NCI-H345 treated with DMSO at 0.1 percent for 48 hours (cell line): ENCODE measurements around the gene IQSEC1.

ENCODE experiments used
- DNase-seq: peaks from one replicate; lab custom pipeline; 2025; ENCODE audit not compliant: unreplicated experiment; lab: John Stamatoyannopoulos, UW

The IQSEC1 gene

DNA sequence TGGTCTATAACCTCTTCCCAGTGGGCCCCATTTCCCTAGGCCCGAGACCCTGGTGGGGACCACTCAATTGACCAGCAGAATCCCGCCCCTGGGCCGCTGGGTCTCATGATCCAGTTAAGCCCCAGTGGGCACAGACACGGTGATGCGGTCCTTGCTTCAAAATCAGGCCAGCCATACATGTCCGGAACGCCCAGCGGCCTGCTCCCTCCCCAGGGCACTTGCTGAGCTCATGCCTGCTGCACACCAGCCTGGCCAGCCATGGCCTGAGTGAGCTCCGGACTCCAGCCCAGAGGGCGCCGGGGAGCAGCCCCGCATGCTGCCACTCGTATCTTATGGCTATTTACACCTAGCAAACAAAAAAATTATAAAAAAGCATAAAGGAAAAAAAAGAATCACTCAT is 34.4 kb upstream of the IQSEC1 start:
- DNase-seq, result no peak

DNA sequence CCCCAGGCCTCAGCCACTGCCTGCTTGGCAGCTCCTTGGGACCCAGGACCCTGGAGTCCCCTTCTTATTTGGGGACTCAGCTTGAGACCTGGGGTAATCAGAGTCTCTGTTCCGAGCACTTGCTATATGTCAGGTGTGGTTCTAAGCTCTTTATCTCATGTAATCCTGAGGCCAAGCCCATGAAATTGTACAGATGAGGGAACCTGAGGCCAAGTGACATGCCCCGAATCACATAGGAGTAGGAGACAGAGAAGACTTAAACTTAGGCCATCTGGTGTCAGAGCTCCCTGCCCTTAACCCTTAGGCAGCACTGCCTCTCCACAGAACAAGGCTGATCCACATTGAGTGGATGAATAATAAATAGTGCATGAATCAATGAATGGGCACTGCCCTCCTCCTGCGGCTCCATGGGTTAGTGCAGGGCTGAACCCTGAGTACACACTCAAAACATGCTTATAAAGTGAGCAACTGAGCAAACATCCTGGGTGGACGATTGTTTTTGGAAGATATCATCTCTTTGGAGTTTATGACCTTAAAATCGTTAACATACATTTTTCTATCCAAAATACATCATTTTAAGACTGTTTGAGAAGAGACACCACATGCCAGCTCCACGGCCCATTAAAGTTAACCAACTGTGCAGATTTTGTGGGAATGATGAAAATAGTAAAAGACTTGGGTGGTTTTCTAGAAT is 33.2 kb upstream of the IQSEC1 start:
- DNase-seq, result no peak

- DNase-seq, result no peak
Observed at GRCh38 chr3:13105896-13106250, 32.6 kb upstream of the IQSEC1 start.

GRCh38 chr3:13105181-13105895 is 32.1 kb upstream of the IQSEC1 start:
- no peak for DNase-seq

DNA sequence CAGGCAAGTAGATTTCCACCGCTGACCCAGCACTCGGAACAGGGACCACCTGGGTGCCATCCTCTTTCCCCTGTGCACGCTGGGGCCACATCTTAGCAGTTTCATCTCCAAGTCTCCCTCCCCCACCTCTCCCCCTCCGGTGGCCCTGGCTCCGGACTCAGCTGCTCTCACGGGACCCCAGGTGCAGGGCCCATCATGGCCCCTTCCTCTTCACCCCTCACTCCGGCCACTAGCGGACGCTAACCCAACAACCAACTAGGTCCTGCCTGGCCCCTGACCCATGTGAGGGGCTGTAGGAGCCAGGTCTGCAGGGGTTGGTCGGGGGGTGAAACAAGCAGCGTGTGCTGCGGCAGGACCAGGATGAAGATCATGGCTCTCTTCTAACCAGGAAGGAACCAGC is 31.3 kb upstream of the IQSEC1 start:
- DNase-seq, result no peak

DNA sequence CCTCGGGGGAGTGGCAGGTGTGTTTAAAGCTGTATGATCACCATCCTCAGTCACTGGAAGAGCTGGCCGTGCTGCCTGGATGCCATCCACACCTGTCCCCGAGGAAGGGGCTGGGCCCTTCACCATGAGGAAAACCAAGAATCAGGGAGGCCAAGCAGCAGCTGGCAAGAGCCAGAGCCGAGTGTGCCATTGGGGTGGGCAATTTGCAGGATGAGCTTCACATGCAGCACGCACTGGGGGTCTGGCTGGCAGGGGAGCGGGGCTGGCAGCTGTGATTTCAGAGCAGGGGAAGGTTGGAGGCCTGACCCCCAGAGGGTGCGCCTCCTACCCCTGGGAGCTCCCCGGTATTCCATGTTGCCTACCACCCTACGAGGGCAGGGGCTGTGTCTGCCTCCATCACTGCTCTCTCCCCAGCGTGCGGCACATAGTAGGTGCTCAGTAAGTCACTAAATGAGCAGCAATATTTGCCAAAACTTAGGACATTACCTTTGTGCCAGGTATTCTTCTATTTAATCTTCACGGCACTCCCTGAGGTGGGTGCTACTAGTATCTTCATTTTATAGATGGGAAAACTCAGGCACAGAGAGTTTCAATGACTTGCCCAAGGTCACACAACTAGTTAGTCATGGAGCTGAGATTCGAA is 30.3 kb upstream of the IQSEC1 start:
- DNase-seq, result no peak

DNA sequence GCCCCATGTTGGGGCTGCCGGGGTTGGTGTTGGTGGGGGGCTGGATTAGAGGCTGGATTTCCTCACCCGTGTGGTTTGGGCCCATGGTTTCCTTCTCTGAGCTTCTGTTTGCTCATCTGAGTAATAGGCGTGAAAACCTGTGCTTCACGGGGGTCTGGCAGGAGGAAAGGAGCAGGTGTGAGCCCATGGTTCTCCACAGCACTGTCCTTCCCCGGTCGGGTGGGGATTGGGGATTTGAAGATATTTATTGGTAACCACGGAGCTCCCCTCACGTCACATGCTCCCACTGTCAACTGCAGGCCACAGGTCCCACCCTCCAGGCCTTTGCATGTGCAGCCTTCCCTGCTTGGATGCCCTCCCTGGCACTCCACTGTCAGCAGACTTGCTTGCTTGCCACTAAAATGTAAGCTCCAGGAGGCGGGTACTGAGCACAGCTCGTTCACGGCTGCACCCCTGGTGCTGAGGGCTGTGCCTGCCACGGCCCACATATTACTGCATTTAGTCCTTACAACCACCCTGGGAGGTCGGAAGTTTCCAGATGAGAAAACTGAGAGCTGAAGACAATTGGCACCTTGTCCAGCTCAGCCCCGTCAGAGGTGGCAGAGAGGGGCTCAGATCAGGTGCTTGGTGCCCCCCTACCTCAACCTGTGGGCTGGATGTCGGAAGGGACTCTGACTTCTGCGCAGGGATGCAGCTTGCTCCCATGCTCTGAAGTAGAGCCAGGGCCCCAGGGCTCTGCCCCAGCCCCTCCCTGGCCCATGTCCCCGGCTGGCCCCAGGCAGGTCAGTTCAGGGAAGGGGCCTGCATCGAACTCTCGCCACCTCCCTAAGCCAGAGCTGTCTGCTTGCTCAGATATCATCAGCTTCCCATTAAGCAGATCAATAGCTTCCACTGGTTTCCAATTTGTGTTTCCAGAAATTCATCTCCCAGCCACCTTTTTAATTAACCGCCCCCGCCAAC is 29.4 kb upstream of the IQSEC1 start:
- no peak for DNase-seq

DNA sequence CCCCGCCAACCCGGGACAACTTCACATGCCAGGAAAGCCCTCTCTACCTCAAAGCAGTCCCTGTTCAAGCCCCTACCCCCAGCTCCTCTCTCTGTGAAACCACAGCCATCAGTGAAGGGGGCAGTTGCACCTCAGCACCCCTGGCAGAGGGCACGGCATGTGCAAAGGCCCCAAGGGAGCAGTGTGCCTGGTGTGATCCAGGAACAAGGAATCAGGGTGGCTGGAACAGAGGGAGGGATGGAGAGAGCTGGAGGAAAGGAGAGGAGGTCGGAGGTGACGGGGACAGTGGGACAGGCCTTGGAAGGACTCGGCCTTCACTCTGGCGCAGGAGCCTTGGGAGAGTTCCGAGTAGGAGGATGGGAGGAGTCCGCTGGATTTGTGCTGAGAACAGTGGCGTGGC is 26.5 kb upstream of the IQSEC1 start:
- DNase-seq, result no peak

DNA sequence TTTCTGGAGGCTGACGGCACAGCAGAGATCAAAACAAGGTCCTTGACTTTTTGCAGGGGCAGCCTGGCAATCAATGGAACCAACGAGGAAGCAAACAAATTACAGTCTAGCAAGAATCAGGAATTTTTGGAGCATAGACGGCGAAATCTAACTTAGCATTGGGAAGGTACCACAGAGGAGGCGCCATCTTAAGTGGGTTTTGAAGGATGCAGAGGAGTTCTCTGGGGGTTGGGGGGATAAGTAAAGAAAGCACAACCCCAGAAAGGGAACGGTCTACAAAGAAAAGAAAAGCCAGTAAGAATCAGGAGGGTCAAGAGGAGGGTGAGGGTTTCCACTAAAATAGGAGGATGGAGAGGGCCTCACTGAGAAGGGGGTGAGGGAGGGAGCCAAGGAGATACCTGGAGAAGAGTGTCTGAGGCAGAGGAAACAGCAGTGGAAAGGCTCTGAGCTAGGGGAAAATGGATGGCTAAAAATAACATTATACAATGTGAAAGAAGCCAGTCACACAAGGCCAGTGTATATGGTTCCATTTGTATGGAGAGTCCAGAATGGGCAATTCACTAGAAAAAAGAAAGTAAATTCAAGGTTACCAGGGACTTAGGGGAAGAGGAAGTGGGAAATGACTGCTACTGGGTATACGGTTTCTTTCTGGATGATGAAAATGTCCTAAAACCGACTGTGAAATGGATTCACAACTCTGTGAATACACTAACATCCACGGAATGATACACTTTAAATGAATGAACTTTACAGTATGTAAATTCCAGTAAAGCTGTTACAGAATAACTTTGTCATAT is 25.2 kb upstream of the IQSEC1 start:
- no peak for DNase-seq

- no peak for DNase-seq
Observed at GRCh38 chr3:13096356-13096755, 23.1 kb upstream of the IQSEC1 start.

- DNase-seq, result no peak
Observed at GRCh38 chr3:13095408-13095937, 22.2 kb upstream of the IQSEC1 start.

GRCh38 chr3:13093687-13094086 is 20.5 kb upstream of the IQSEC1 start:
- no peak for DNase-seq

DNA sequence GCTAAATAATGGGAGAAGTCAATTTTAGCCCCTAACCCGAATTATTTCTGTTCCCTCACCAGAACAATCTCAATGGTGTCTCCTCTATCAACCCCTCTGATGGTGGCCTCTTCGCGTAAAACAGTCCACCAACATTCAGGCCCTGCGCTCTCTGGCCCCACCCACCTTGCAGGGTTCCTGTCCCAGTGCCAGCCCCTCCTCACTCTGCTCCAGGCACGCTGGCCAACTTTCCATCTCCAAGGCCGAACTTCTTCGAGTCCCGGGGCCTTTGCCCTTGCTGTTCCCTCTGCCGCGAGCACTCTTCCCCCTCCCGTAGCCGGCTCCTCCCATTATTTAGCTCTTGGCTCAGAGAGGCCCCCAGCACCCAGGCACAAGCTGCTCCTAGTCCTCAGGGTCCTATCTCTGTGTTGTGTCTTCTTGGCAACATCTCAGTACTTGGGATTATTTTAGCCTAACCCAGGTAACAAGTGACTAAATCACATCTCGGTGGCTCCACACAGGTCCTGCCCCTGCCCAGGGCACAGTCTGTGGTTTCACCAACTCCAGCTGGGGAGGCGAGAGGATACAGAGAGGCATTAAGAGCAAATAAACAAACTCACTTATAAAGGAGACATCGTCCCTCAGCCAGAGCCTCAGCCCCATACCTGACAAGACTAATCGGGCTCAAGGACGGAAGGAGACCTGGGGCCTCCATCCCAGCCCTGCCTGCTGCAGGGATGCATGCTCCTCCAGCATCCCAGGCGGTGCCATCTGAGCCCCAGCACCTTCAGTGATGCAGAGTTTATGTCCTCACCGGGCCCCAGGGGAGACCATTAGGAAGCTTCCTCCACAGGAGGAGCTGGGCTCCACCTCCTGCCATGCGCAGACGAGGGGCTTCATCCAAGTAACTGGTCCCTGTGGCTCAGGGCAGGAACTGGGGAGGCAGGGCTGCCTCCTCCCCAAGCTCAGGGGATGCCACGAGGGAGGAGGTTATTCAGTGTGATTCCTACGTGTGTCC is 19.7 kb upstream of the IQSEC1 start:
- DNase-seq, result no peak

GRCh38 chr3:13091898-13092611 is 18.8 kb upstream of the IQSEC1 start:
- DNase-seq, result no peak

GRCh38 chr3:13088028-13089006 is 15.1 kb upstream of the IQSEC1 start:
- DNase-seq, result no peak

GRCh38 chr3:13087320-13087990 is 14.2 kb upstream of the IQSEC1 start:
- no peak for DNase-seq

- DNase-seq, result no peak
Observed at GRCh38 chr3:13086531-13086981, 13.3 kb upstream of the IQSEC1 start.
